CD4-positive, alpha-beta T cell (primary cell): ENCODE data around the gene BAIAP2. TPM values are rescaled to one million over a fixed set of nuclear protein-coding genes. Genes with fewer than 3 reads are reported as not detected.

Source experiments
- ATAC-seq: fragments of 200-7000 bp; cut with Tn5 transposase; one replicate; pipeline ENCODE4 v1.10.0; 2022; ENCODE audit warnings: mild to moderate bottlenecking; ENCODE audit not compliant: poor library complexity
- CTCF ChIA-PET: fragments of 350-600 bp; sonication (Branson Sonifier 250); formaldehyde crosslinking; loops from one replicate; lab custom pipeline; 2021; ENCODE audit warnings: antibody characterized with exemption, inconsistent platforms; lab: Charles Lee
- POLR2A ChIA-PET: fragments of 350-600 bp; sonication (Branson Sonifier 250); formaldehyde crosslinking; loops from one replicate; lab custom pipeline; 2021; ENCODE audit warnings: antibody characterized with exemption, inconsistent platforms; lab: Charles Lee
- DNase-seq, 14 experiments: peaks; one replicate each; pipeline ENCODE4 v3.0.0-alpha.2; 2013 to 2020; ENCODE audit warnings: mixed read lengths in 2 of 14
- H3K27ac ChIP-seq, 2 donors: one replicate each; pipeline versions ENCODE4 v1.5.1 to v1.7.0; 2013; ENCODE audit warnings: low read length in 2 of 2, low read depth in 1 of 2, mild to moderate bottlenecking in 1 of 2
- H3K27me3 ChIP-seq, 2 experiments: 1 replicate in 1 of 2; 2 replicates in 1 of 2; pipeline versions ENCODE4 v1.6.1 to v1.7.0; 2013; ENCODE audit warnings: low read length in 2 of 2, control low read depth in 1 of 2, mild to moderate bottlenecking in 1 of 2, moderate library complexity in 1 of 2; ENCODE audit not compliant: insufficient read depth in 2 of 2, control insufficient read depth in 1 of 2
- H3K36me3 ChIP-seq: one replicate; pipeline ENCODE4 v1.6.1; 2013; ENCODE audit warnings: low read length, control low read depth; ENCODE audit not compliant: insufficient read depth
- H3K4me1 ChIP-seq: one replicate; pipeline ENCODE4 v1.6.1; 2013; ENCODE audit warnings: low read length, control low read depth; ENCODE audit not compliant: insufficient read depth
- H3K4me3 ChIP-seq: one replicate; pipeline ENCODE4 v1.5.1; 2013; ENCODE audit warnings: mild to moderate bottlenecking, low read length, moderate library complexity
- H3K9me3 ChIP-seq, 2 experiments: 1 replicate in 1 of 2; 2 replicates in 1 of 2; pipeline versions ENCODE4 v1.6.1 to v1.7.0; 2013; ENCODE audit warnings: low read length in 2 of 2, mild to moderate bottlenecking in 2 of 2, control low read depth in 1 of 2, moderate library complexity in 1 of 2; ENCODE audit not compliant: control insufficient read depth in 1 of 2, insufficient read depth in 1 of 2
- H3K27ac Mint-ChIP-seq: one replicate; pipeline ENCODE4 v1.8.0; 2020; ENCODE audit warnings: mixed read lengths
- H3K27me3 Mint-ChIP-seq: one replicate; pipeline ENCODE4 v1.8.0; 2021; ENCODE audit warnings: mixed read lengths
- H3K36me3 Mint-ChIP-seq: one replicate; pipeline ENCODE4 v1.8.0; 2021; ENCODE audit warnings: low read depth, mixed read lengths
- H3K4me1 Mint-ChIP-seq: one replicate; pipeline ENCODE4 v1.8.0; 2021; ENCODE audit warnings: low read depth, mixed read lengths
- H3K4me3 Mint-ChIP-seq: one replicate; pipeline ENCODE4 v1.8.0; 2020; ENCODE audit warnings: mild to moderate bottlenecking, mixed read lengths
- H3K9me3 Mint-ChIP-seq: one replicate; pipeline ENCODE4 v1.8.0; 2020; ENCODE audit warnings: mixed read lengths
- CTCF ChIP-seq: fragments of 200-600 bp; IDR thresholded peaks from one replicate; pipeline ENCODE4 v1.8.0; 2022; ENCODE audit warnings: antibody characterized with exemption, mild to moderate bottlenecking
- intact Hi-C, 2 experiments: fragments of 100-400 bp; cut with DNase I in 1 of 2; cut with micrococcal nuclease in 1 of 2; formaldehyde crosslinking; loops; one replicate each; pipeline versions ENCODE4 v1.15.1 to v1.9.0; 2023 to 2025; cut with DNase I, micrococcal nuclease
- total RNA-seq, 174 experiments: library from RNA in 2 of 174; stranded (reverse) in 2 of 174; gene quantifications; one replicate each; pipeline ENCODE4 v1.2.3 and lab custom pipeline; 2021 to 2026

The BAIAP2 gene
- total RNA-seq, 2 experiments from 2014 or later: 4.2 to 4.9 TPM

DNA sequence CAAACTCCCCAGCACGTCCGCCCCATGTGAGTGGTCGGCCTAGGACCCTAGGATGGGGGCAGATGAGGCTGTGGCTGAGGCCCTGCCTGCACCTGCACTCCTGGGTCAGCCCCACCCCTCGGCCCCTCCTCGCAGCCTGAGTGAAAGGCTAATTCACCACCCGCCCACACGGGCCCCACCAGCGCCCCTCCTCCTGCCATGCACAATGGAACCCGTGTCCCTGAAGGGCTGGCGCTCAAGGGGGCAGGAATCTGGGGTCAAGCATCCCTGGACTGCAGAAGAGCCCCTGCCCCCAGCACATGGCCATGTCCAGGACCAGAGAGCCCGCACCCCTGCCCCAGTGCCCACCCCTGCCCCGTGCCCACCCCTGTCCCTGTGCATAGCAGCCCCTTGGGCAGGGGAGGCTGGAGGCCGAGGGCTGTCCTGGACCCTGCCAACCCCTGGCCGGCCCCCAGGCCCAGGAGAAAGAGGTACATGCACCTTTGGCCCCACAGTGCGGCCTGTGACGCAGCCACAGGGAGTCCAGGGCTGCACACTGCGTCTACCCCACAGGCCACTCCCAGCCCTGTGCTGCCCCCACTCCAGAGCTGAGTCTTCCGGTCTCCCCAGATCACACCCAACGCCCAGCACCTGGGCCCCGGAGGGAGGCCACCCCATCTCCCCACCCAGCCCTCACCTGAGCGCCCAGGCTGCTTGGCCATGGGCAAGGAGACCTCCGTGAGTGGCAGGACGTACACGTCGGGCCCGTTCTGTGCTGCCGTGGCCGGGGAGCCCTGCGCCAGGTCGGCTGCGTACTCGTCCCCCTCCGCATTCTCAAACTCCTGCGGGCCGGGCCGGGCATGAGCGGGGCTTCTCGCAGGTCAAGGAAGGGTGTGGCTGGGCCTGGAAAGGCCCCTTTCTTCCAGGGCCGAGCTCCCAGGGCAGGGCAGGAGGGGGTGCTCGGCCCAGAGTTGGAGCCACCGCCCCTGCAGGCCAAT, 95.7 kb downstream of the BAIAP2 start:
- Histone ChIP-seq H3K27me3 (no peaks in the 10 kb centered on the region), H3K4me3 (no peak overlapping the region), H3K4me1 (no peaks in the 10 kb centered on the region), H3K9me3 (no peaks in the 10 kb centered on the region), H3K27ac (no peak overlapping the region), H3K36me3 (no peaks in the 10 kb centered on the region)
- H3K9me3 Mint-ChIP-seq: no peaks in the 10 kb centered on the region
- no peaks in the 10 kb centered on the region for H3K4me1 Mint-ChIP-seq
- TF ChIP-seq CTCF: no peak
- H3K27ac Mint-ChIP-seq: no peak overlapping the region
- ChIA-PET CTCF (no interaction called here), POLR2A (no interaction called here)
- intact Hi-C loops: no loop called here
- no peaks in the 10 kb centered on the region for H3K27me3 Mint-ChIP-seq
- no peak overlapping the region for H3K4me3 Mint-ChIP-seq
- DNase-seq (no peak), ATAC-seq (no peak)
- no peaks in the 10 kb centered on the region for H3K36me3 Mint-ChIP-seq

- Histone ChIP-seq H3K36me3 (no peaks in the 10 kb centered on the region), H3K27me3 (no peaks in the 10 kb centered on the region), H3K27ac (no peak overlapping the region), H3K4me3 (no peak overlapping the region), H3K4me1 (no peaks in the 10 kb centered on the region), H3K9me3 (no peaks in the 10 kb centered on the region)
- Mint-ChIP-seq H3K27me3 (no peaks in the 10 kb centered on the region), H3K4me3 (no peak overlapping the region), H3K4me1 (no peaks in the 10 kb centered on the region), H3K9me3 (no peaks in the 10 kb centered on the region), H3K27ac (no peak overlapping the region), H3K36me3 (no peaks in the 10 kb centered on the region)
- TF ChIP-seq CTCF: no peak
- no peak for ATAC-seq
- intact Hi-C loops: no loop called here
- CTCF ChIA-PET: no interaction called here
- no peak for DNase-seq
- POLR2A ChIA-PET: no interaction called here
These were observed 96.7 kb downstream of the BAIAP2 start for GRCh38 chr17:81131486-81132196.

- no peak for TF ChIP-seq CTCF
- intact Hi-C loops: no loop called here
- Histone ChIP-seq H3K9me3 (no peaks in the 10 kb centered on the region), H3K27me3 (no peaks in the 10 kb centered on the region), H3K4me1 (no peaks in the 10 kb centered on the region), H3K27ac (no peak overlapping the region), H3K4me3 (no peak overlapping the region), H3K36me3 (no peaks in the 10 kb centered on the region)
- no peak for ATAC-seq
- DNase-seq: no peak
- no peak overlapping the region for H3K27ac Mint-ChIP-seq
- no peak overlapping the region for H3K4me3 Mint-ChIP-seq
- H3K36me3 Mint-ChIP-seq: no peaks in the 10 kb centered on the region
- H3K27me3 Mint-ChIP-seq: no peaks in the 10 kb centered on the region
- ChIA-PET CTCF (no interaction called here), POLR2A (no interaction called here)
- H3K9me3 Mint-ChIP-seq: no peaks in the 10 kb centered on the region
- H3K4me1 Mint-ChIP-seq: no peaks in the 10 kb centered on the region
These were observed 97.2 kb downstream of the BAIAP2 start for GRCh38 chr17:81132197-81132540.
